NT2/D1 (cell line): ENCODE measurements around the gene HDHD3.
"Not testable (repeated sequence)": the region's sequence is repeated elsewhere in the genome, so short reads cannot be mapped to it uniquely, and the experiment has no call there.

Experiments used
- DNase-seq: peaks from one replicate; pipeline ENCODE4 v3.0.0-alpha.2; 2011; ENCODE audit warnings: low read depth, low spot score
- H3K27me3 ChIP-seq: 2 replicates; pipeline ENCODE4 v1.6.0; 2011; ENCODE audit warnings: mild to moderate bottlenecking; ENCODE audit not compliant: insufficient read length, insufficient read depth
- H3K36me3 ChIP-seq: 2 replicates; pipeline ENCODE4 v1.6.1; 2011; ENCODE audit warnings: mild to moderate bottlenecking, low read length, mixed read lengths; ENCODE audit not compliant: insufficient read depth, insufficient read length
- H3K4me1 ChIP-seq: 2 replicates; pipeline ENCODE4 v1.5.1; 2011; ENCODE audit not compliant: insufficient read depth, insufficient read length
- H3K4me3 ChIP-seq: 2 replicates; pipeline ENCODE4 v1.5.1; 2011; ENCODE audit warnings: low read depth; ENCODE audit not compliant: insufficient read length
- H3K9ac ChIP-seq: 2 replicates; pipeline ENCODE4 v1.6.0; 2011; ENCODE audit warnings: low read depth; ENCODE audit not compliant: insufficient read length
- H3K9me3 ChIP-seq: 2 replicates; pipeline ENCODE4 v1.5.1; 2011; ENCODE audit warnings: mild to moderate bottlenecking, low read length; ENCODE audit not compliant: insufficient read depth
- SUZ12 ChIP-seq: IDR thresholded peaks from 2 replicates; pipeline ENCODE4 v1.6.1; 2011; ENCODE audit not compliant: insufficient read length, insufficient read depth; ENCODE audit errors: extremely low read depth
- YY1 ChIP-seq: IDR thresholded peaks from 2 replicates; pipeline ENCODE4 v1.6.1; 2011; ENCODE audit not compliant: insufficient read length, insufficient read depth
- ZNF274 ChIP-seq: IDR thresholded peaks from 2 replicates; pipeline ENCODE4 v1.6.1; 2011; ENCODE audit warnings: mild to moderate bottlenecking, low read depth, low read length

HDHD3 gene

GRCh38 chr9:113368348-113368981 lies 8.3 kb downstream of the HDHD3 start:
- Histone ChIP-seq H3K36me3 (peaks cover 15% of the 10 kb centered on the region), H3K9me3 (no peaks in the 10 kb centered on the region), H3K27me3 (no peaks in the 10 kb centered on the region), H3K9ac (no peak overlapping the region), H3K4me3 (no peak overlapping the region), H3K4me1 (peaks cover 8% of the 10 kb centered on the region)
- no peak for TF ChIP-seq YY1
- no peak for TF ChIP-seq ZNF274
- no peak for TF ChIP-seq SUZ12
- no peak for DNase-seq

- H3K9me3 ChIP-seq, H3K9ac ChIP-seq, H3K27me3 ChIP-seq, DNase-seq, H3K4me3 ChIP-seq, H3K36me3 ChIP-seq: not testable (repeated sequence)
- peaks cover 10% of the 10 kb centered on the region for H3K4me1 ChIP-seq
Measured at GRCh38 chr9:113365652-113366051, 11.1 kb downstream of the HDHD3 start.

GRCh38 chr9:113364951-113365350 lies 11.8 kb downstream of the HDHD3 start:
- H3K36me3 ChIP-seq = no peaks in the 10 kb centered on the region
- H3K4me1 ChIP-seq = peaks cover 8% of the 10 kb centered on the region
- H3K4me3 ChIP-seq = no peak overlapping the region
- no peaks in the 10 kb centered on the region for H3K9me3 ChIP-seq
- peaks cover 2% of the 10 kb centered on the region for H3K27me3 ChIP-seq
- DNase-seq = no peak
- TF ChIP-seq SUZ12 (no peak), YY1 (no peak), ZNF274 (no peak)
- H3K9ac ChIP-seq = no peak overlapping the region

GRCh38 chr9:113363336-113363735 lies 13.4 kb downstream of the HDHD3 start:
- TF ChIP-seq SUZ12 (no peak), YY1 (no peak), ZNF274 (no peak)

GRCh38 chr9:113361304-113362018 lies 15.3 kb downstream of the HDHD3 start:
- Histone ChIP-seq H3K9ac (no peak overlapping the region), H3K27me3 (peaks cover 5% of the 10 kb centered on the region), H3K36me3 (no peaks in the 10 kb centered on the region), H3K9me3 (no peaks in the 10 kb centered on the region), H3K4me1 (peaks cover 3% of the 10 kb centered on the region), H3K4me3 (no peak overlapping the region)
- TF ChIP-seq SUZ12 = no peak
- DNase-seq = no peak

More at GRCh38 chr9:113363336-113363735, 13.4 kb downstream of the HDHD3 start:
- Histone ChIP-seq H3K27me3 (peaks cover 5% of the 10 kb centered on the region), H3K4me1 (peaks cover 3% of the 10 kb centered on the region), H3K4me3 (no peak overlapping the region), H3K9me3 (no peaks in the 10 kb centered on the region), H3K9ac (no peak overlapping the region), H3K36me3 (no peaks in the 10 kb centered on the region)
- DNase-seq = no peak

GRCh38 chr9:113360242-113360842 lies 16.4 kb downstream of the HDHD3 start:
- Histone ChIP-seq H3K27me3 (peaks cover 5% of the 10 kb centered on the region), H3K36me3 (no peaks in the 10 kb centered on the region), H3K9me3 (no peaks in the 10 kb centered on the region), H3K4me1 (peaks cover 3% of the 10 kb centered on the region), H3K9ac (no peak overlapping the region), H3K4me3 (no peak overlapping the region)
- TF ChIP-seq ZNF274 (no peak), YY1 (no peak), SUZ12 (no peak)
- no peak for DNase-seq

GRCh38 chr9:113359385-113359784 lies 17.4 kb downstream of the HDHD3 start:
- H3K36me3 ChIP-seq = no peaks in the 10 kb centered on the region
- H3K9ac ChIP-seq = no peak overlapping the region
- TF ChIP-seq ZNF274 (no peak), YY1 (no peak), SUZ12 (no peak)
- no peaks in the 10 kb centered on the region for H3K9me3 ChIP-seq
- H3K4me1 ChIP-seq = peaks cover 3% of the 10 kb centered on the region
- DNase-seq = no peak
- no peak overlapping the region for H3K4me3 ChIP-seq
- peaks cover 5% of the 10 kb centered on the region for H3K27me3 ChIP-seq
